ENCODE measurements around the gene ALKBH7. TPM values are rescaled to one million over a fixed set of nuclear protein-coding genes. Genes with fewer than 3 reads are reported as not detected.

The ALKBH7 gene
- total and polyA plus RNA-seq, 10 of the 15 experiments (the other 5 are each of a cell fraction or from before 2014, with no cell fraction given) = 0.31 to 82.5 (median 37.6) TPM

GRCh38 chr19:6372594-6373095, at the start of gene ALKBH7 (continued):
- no peak for TF ChIP-seq FOXM1 (IDR thresholded peaks at IDR 0.05; ENCODE audit: low read depth, low read length)
- TF ChIP-seq ZZZ3 (IDR thresholded peaks at IDR 0.05; ENCODE audit: control insufficient read depth, insufficient read length, low read depth) = no peak
- peak; percentile 99 for TF ChIP-seq NR2F1 (conservative IDR thresholded peaks at IDR 0.05)
- TF ChIP-seq RAD21 (IDR thresholded peaks at IDR 0.05; ENCODE audit: insufficient read depth, low read depth, low read length) = no peak
- TF ChIP-seq SMARCA5 (IDR thresholded peaks at IDR 0.05) = peak; percentile 98
- TF ChIP-seq NFYA (IDR thresholded peaks at IDR 0.05; ENCODE audit: borderline replicate concordance, low read depth, low read length) = peak; percentile 99; the same call in 1 of the 2 replicates
- TF ChIP-seq STAT3 (IDR thresholded peaks at IDR 0.05; ENCODE audit: low read depth, low read length) = no peak
- peak; percentile 85 for TF ChIP-seq LARP7 (IDR thresholded peaks at IDR 0.05)
- TF ChIP-seq ZNF274 (IDR thresholded peaks at IDR 0.05; ENCODE audit: insufficient read depth, insufficient read length) = no peak
- peak; percentile 5; the same call in 1 of the 2 replicates for TF ChIP-seq ZBTB40 (IDR thresholded peaks at IDR 0.05; ENCODE audit: borderline replicate concordance)
- TF ChIP-seq POLR2A (IDR thresholded peaks at IDR 0.05; ENCODE audit: low read depth, low read length) = peak; percentile 90
- TF ChIP-seq HDGF (IDR thresholded peaks at IDR 0.05) = no peak
- TF ChIP-seq FOS (IDR thresholded peaks at IDR 0.05; ENCODE audit: borderline replicate concordance, extremely low read depth, insufficient read length) = peak; percentile 100
- TF ChIP-seq KLF5 (IDR thresholded peaks at IDR 0.05; ENCODE audit: partially characterized antibody) = peak; percentile 96
- TF ChIP-seq POLR2AphosphoS2 (IDR thresholded peaks at IDR 0.05; ENCODE audit: low read depth, low read length) = peak; percentile 49; the same call in 1 of the 2 replicates
- TF ChIP-seq ZNF622 (IDR thresholded peaks at IDR 0.05) = no peak
- TF ChIP-seq FOXK2 (IDR thresholded peaks at IDR 0.05) = no peak
- peak; percentile 14 for TF ChIP-seq RELA (IDR thresholded peaks at IDR 0.05; ENCODE audit: borderline replicate concordance, partially characterized antibody)
- TF ChIP-seq PKNOX1 (IDR thresholded peaks at IDR 0.05) = peak; percentile 100
- TF ChIP-seq SKIL (IDR thresholded peaks at IDR 0.05; ENCODE audit: low read depth, poor library complexity, severe bottlenecking) = peak; percentile 90

All from GM12878 (cell line).